Measurements from ENCODE around the gene POGK. TPM values are rescaled to one million over a fixed set of nuclear protein-coding genes. Genes with fewer than 3 reads are reported as not detected.

Gene POGK
- total and polyA plus RNA-seq, 10 of the 15 experiments (the other 5 are each of a cell fraction or from before 2014, with no cell fraction given): 5.3 to 34.6 (median 18.7) TPM

DNA sequence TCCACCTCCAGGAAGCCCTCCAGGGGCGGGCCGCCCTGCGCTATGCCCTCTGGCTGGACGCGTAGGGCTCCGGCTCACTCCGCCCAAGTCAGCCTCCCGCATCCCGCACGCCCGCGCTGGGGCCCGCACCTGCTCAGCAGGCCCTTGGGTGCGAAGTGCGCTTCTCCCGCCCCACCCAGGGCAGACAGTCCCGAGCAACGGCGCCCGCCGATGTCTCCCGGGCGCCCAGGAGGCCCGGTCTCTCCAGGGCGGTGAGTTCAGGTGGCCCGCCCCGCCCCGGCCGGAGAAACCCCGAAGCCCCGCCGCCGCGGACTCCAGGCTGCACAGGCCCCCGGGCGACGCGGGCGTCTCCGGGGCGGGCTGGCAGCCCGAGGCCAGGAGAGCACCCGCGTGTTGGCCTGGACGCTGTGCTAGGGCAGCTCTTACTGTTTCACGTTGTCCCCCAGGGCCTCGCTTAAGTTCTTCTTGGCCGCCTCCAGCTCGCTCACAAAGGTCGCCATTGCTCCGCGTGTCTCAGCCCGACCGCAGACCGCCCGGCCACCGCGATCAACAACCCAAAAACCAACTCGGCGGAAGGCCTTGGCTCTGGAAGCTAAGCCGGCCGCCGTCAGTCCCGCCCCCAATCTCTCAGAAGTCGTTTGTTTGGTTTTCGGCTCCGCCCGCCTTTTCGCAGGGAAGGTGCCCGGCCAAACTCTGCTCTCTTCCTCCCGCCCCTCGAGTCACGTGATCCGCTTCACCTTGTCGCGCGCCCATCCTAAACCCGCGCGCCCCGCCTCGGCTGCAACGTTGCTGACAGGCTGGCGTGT is 36.7 kb downstream of the POGK start, which contains the start of gene TADA1 (continued):
- TF ChIP-seq, protein P1, sequence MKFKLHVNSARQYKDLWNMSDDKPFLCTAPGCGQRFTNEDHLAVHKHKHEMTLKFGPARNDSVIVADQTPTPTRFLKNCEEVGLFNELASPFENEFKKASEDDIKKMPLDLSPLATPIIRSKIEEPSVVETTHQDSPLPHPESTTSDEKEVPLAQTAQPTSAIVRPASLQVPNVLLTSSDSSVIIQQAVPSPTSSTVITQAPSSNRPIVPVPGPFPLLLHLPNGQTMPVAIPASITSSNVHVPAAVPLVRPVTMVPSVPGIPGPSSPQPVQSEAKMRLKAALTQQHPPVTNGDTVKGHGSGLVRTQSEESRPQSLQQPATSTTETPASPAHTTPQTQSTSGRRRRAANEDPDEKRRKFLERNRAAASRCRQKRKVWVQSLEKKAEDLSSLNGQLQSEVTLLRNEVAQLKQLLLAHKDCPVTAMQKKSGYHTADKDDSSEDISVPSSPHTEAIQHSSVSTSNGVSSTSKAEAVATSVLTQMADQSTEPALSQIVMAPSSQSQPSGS (IDR thresholded peaks at IDR 0.05; ENCODE audit: low read length): no peak
- TF ChIP-seq, protein P2, sequence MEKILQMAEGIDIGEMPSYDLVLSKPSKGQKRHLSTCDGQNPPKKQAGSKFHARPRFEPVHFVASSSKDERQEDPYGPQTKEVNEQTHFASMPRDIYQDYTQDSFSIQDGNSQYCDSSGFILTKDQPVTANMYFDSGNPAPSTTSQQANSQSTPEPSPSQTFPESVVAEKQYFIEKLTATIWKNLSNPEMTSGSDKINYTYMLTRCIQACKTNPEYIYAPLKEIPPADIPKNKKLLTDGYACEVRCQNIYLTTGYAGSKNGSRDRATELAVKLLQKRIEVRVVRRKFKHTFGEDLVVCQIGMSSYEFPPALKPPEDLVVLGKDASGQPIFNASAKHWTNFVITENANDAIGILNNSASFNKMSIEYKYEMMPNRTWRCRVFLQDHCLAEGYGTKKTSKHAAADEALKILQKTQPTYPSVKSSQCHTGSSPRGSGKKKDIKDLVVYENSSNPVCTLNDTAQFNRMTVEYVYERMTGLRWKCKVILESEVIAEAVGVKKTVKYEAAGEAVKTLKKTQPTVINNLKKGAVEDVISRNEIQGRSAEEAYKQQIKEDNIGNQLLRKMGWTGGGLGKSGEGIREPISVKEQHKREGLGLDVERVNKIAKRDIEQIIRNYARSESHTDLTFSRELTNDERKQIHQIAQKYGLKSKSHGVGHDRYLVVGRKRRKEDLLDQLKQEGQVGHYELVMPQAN (conservative IDR thresholded peaks at IDR 0.05): peak; percentile 74
- TF ChIP-seq CREM (IDR thresholded peaks at IDR 0.05; ENCODE audit: low read depth) (peak; percentile 76), SMAD5 (IDR thresholded peaks at IDR 0.05; ENCODE audit: low read depth) (no peak), SREBF1 (IDR thresholded peaks at IDR 0.05; ENCODE audit: low read length) (no peak), KLF5 (IDR thresholded peaks at IDR 0.05; ENCODE audit: partially characterized antibody) (peak; percentile 63), NR2F1 (conservative IDR thresholded peaks at IDR 0.05) (peak; percentile 74), RAD51 (IDR thresholded peaks at IDR 0.05) (peak; percentile 100)

- Histone ChIP-seq H3K4me3 (peak overlapping the region; percentile 63), H3K36me3 (ENCODE audit: control insufficient read depth in 2 of 2, insufficient read depth in 2 of 2, low read length in 1 of 2) (no peaks in the 10 kb centered on the region; a peak in 1 of 4 replicates), H3K9me3 (replicated peaks; ENCODE audit: control insufficient read depth, insufficient read depth, low read length) (no peaks in the 10 kb centered on the region), H3K79me2 (ENCODE audit: control insufficient read depth, insufficient read depth, low read length) (peaks cover 37% of the 10 kb centered on the region), H3K9ac (ENCODE audit: control insufficient read depth, insufficient read depth, low read length) (peak overlapping the region; percentile 68), H2AFZ (ENCODE audit: control insufficient read depth, low read depth, low read length) (peak overlapping the region; percentile 96), H3K4me2 (ENCODE audit: control insufficient read depth, insufficient read depth) (peak overlapping the region; percentile 88), H3K4me1 (ENCODE audit: control insufficient read depth, insufficient read depth, low read length) (peaks cover 5% of the 10 kb centered on the region; the same call in 1 of the 2 replicates), H4K20me1 (ENCODE audit: control insufficient read depth, insufficient read depth) (no peaks in the 10 kb centered on the region), H3K27ac (ENCODE audit: control insufficient read depth, insufficient read depth) (peak overlapping the region; percentile 13; the same call in 1 of the 2 replicates), H3K27me3 (replicated peaks in 1 of 2; ENCODE audit: control insufficient read depth in 2 of 2, insufficient read depth in 2 of 2, low read length in 1 of 2) (no peaks in the 10 kb centered on the region)
- RAD21 ChIA-PET (ENCODE audit: unreplicated experiment): interaction anchor here (1.1 to 1.6 kb wide), 3 partner anchors 34 to 344 kb away, joined by 8 to 11 read pairs (median 10); partner anchors contain the start of genes POGK and POU2F1
- SMC1A ChIA-PET (ENCODE audit: uncharacterized antibody, unreplicated experiment): interaction anchor here (0.7 to 1.1 kb wide), 2 partner anchors 182 to 183 kb away, joined by 3 read pairs; no protein-coding TSS in a partner anchor
- DNase-seq (ENCODE audit: low read depth, low spot score) (no peak), FAIRE-seq (no peak), ATAC-seq (no peak)
- CTCF ChIA-PET: interaction anchor here (0.6 to 2.1 kb wide), 6 partner anchors 21 to 343 kb away, joined by 3 to 10 read pairs (median 4); no protein-coding TSS in a partner anchor
- POLR2A ChIA-PET: interaction anchor here (1.3 to 1.5 kb wide), 2 partner anchors 12 to 36 kb away, joined by 4 to 10 read pairs; partner anchors contain the start of gene POGK
- BruUV-seq (replicated peaks): no TSS peak
- intact Hi-C loops (cut with micrococcal nuclease; ENCODE audit: unreplicated experiment): no loop called here
- WGBS (ENCODE audit: insufficient coverage, insufficient replicate concordance, low lambda C conversion rate, missing lambda C conversion rate): under 1% methylated on average over 7 of the region's 7 CpGs
- in situ Hi-C loops (cut with MboI): no loop called here
- TF ChIP-seq PML (IDR thresholded peaks at IDR 0.05; ENCODE audit: low read length) (peak; percentile 69; the same call in 1 of the 2 replicates), MXI1 (IDR thresholded peaks at IDR 0.05; ENCODE audit: low read depth, low read length) (peak; percentile 58; the same call in 1 of the 2 replicates), ETV6 (conservative IDR thresholded peaks at IDR 0.05 in 1 of 2, IDR thresholded peaks at IDR 0.05 in 1 of 2; ENCODE audit: borderline replicate concordance in 1 of 2, low read depth in 1 of 2) (no peak), CHD2 (IDR thresholded peaks at IDR 0.05; ENCODE audit: borderline replicate concordance, low read depth, low read length) (peak; percentile 6; the same call in 1 of the 2 replicates), EP300 (IDR thresholded peaks at IDR 0.05; ENCODE audit: borderline replicate concordance in 1 of 2, control insufficient read depth in 1 of 2, low read depth in 2 of 2, low read length in 2 of 2) (0 out of 4 replicates have a peak, but pooled peaks of 1 of the 2 experiments have one; percentile 6), TBL1XR1 (IDR thresholded peaks at IDR 0.05; ENCODE audit: low read depth, low read length) (0 out of 2 replicates have a peak, but pooled peaks have one; percentile 1), CTCF (IDR thresholded peaks at IDR 0.05 in 2 of 3, conservative IDR thresholded peaks at IDR 0.05 in 1 of 3; ENCODE audit: control insufficient read depth in 2 of 3, extremely low read depth in 1 of 3, insufficient read depth in 1 of 3, low read depth in 3 of 3, low read length in 3 of 3) (peak in 2 of 3 experiments; percentile 24 to 27; a peak in 2 of 6 replicates), NBN (IDR thresholded peaks at IDR 0.05) (0 out of 2 replicates have a peak, but pooled peaks have one; percentile 68)
Observed at GRCh38 chr1:166876540-166876838, 37.2 kb downstream of the POGK start.
